ENCODE data around the gene SBF2. TPM values are rescaled to one million over a fixed set of nuclear protein-coding genes. Genes with fewer than 3 reads are reported as not detected.

Gene SBF2
- total RNA-seq, 1 experiment from 2014 or later = 31.3 TPM

GRCh38 chr11:9736365-9736764 lies 557.7 kb downstream of the SBF2 start:
- intact Hi-C loops (cut with micrococcal nuclease) = no loop called here
- ChIA-PET CTCF (no interaction called here), POLR2A (ENCODE audit: unreplicated experiment) (no interaction called here)
- Histone ChIP-seq H3K4me2 (ENCODE audit: low read length) (no peak overlapping the region), H2AFZ (ENCODE audit: low read length) (no peak overlapping the region), H3F3A (ENCODE audit: low read length, unreplicated experiment) (peaks cover 3% of the 10 kb centered on the region), H3K9ac (ENCODE audit: low read length) (no peak overlapping the region), H3K27ac (ENCODE audit: low read length) (no peak overlapping the region), H3K4me3 (ENCODE audit: low read length) (no peak overlapping the region), H3K79me2 (ENCODE audit: low read length) (no peaks in the 10 kb centered on the region), H3K9me3 (ENCODE audit: low read length) (peaks cover 8% of the 10 kb centered on the region; the same call in 1 of the 2 replicates), H3K36me3 (ENCODE audit: low read depth, low read length) (peaks cover 22% of the 10 kb centered on the region), H4K20me1 (ENCODE audit: low read length) (no peaks in the 10 kb centered on the region), H3K9me2 (replicated peaks; ENCODE audit: low read length) (no peaks in the 10 kb centered on the region), H3K27me3 (ENCODE audit: low read length) (no peaks in the 10 kb centered on the region), H3K4me1 (ENCODE audit: insufficient read depth, low read length) (peaks cover 13% of the 10 kb centered on the region)
- TF ChIP-seq EZH2 (IDR thresholded peaks at IDR 0.05; ENCODE audit: low read length, unreplicated experiment) = no peak
- TF ChIP-seq, protein P1, sequence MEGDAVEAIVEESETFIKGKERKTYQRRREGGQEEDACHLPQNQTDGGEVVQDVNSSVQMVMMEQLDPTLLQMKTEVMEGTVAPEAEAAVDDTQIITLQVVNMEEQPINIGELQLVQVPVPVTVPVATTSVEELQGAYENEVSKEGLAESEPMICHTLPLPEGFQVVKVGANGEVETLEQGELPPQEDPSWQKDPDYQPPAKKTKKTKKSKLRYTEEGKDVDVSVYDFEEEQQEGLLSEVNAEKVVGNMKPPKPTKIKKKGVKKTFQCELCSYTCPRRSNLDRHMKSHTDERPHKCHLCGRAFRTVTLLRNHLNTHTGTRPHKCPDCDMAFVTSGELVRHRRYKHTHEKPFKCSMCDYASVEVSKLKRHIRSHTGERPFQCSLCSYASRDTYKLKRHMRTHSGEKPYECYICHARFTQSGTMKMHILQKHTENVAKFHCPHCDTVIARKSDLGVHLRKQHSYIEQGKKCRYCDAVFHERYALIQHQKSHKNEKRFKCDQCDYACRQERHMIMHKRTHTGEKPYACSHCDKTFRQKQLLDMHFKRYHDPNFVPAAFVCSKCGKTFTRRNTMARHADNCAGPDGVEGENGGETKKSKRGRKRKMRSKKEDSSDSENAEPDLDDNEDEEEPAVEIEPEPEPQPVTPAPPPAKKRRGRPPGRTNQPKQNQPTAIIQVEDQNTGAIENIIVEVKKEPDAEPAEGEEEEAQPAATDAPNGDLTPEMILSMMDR (conservative IDR thresholded peaks at IDR 0.05; ENCODE audit: low read depth, low read length) = no peak
- TF ChIP-seq EZH2phosphoT487 (IDR thresholded peaks at IDR 0.05; ENCODE audit: borderline replicate concordance, low read length) = no peak
- BruUV-seq (replicated peaks) = no TSS peak
- no peak for DNase-seq
- peak; percentile 45; the same call in 1 of the 2 replicates for ATAC-seq

GRCh38 chr11:9735919-9736318 lies 558.1 kb downstream of the SBF2 start:
- Histone ChIP-seq H3K9me2 (replicated peaks; ENCODE audit: low read length) (no peaks in the 10 kb centered on the region), H3K4me3 (ENCODE audit: low read length) (no peak overlapping the region), H3K27me3 (ENCODE audit: low read length) (no peaks in the 10 kb centered on the region), H3K27ac (ENCODE audit: low read length) (no peak overlapping the region), H4K20me1 (ENCODE audit: low read length) (no peaks in the 10 kb centered on the region), H3K36me3 (ENCODE audit: low read depth, low read length) (peaks cover 22% of the 10 kb centered on the region), H3F3A (ENCODE audit: low read length, unreplicated experiment) (peaks cover 3% of the 10 kb centered on the region), H3K9me3 (ENCODE audit: low read length) (peaks cover 8% of the 10 kb centered on the region; the same call in 1 of the 2 replicates), H3K79me2 (ENCODE audit: low read length) (no peaks in the 10 kb centered on the region), H3K4me1 (ENCODE audit: insufficient read depth, low read length) (peaks cover 13% of the 10 kb centered on the region), H2AFZ (ENCODE audit: low read length) (no peak overlapping the region), H3K9ac (ENCODE audit: low read length) (no peak overlapping the region), H3K4me2 (ENCODE audit: low read length) (no peak overlapping the region)
- CTCF ChIA-PET = no interaction called here
- intact Hi-C loops (cut with micrococcal nuclease) = no loop called here
- BruUV-seq (replicated peaks) = no TSS peak
- no peak for DNase-seq
- no peak for ATAC-seq
- TF ChIP-seq EZH2 (IDR thresholded peaks at IDR 0.05; ENCODE audit: low read length, unreplicated experiment) = no peak
- no peak for TF ChIP-seq EZH2phosphoT487 (IDR thresholded peaks at IDR 0.05; ENCODE audit: borderline replicate concordance, low read length)
- TF ChIP-seq, protein P1 (conservative IDR thresholded peaks at IDR 0.05; ENCODE audit: low read depth, low read length) = no peak
- POLR2A ChIA-PET (ENCODE audit: unreplicated experiment) = no interaction called here

DNA sequence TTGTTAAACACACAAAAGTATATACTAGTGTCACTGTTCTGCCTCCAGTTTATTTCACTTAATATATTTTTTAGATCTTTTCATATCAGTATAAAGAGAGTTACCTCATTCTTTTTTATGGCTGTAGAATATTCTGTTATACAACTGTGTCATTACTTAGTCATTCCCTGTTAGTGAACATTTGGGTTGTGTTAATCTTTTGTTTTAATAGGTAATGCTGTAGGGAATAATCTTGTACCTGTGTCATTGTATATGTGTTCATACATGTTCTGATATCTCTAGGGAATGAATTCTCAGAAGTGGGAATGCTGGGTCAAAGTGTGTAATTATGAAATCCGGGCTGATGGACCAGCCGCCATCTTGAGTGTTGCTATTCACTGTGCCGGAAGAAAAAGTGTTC lies 558.8 kb downstream of the SBF2 start:
- no peak overlapping the region for H2AFZ ChIP-seq (ENCODE audit: low read length)
- H3K9me2 ChIP-seq (replicated peaks; ENCODE audit: low read length) = no peaks in the 10 kb centered on the region
- BruUV-seq (replicated peaks) = no TSS peak
- CTCF ChIA-PET = no interaction called here
- no peak overlapping the region for H3K9ac ChIP-seq (ENCODE audit: low read length)
- H3F3A ChIP-seq (ENCODE audit: low read length, unreplicated experiment) = no peaks in the 10 kb centered on the region
- H3K9me3 ChIP-seq (ENCODE audit: low read length) = peaks cover 8% of the 10 kb centered on the region; the same call in 1 of the 2 replicates
- no peak overlapping the region for H3K4me3 ChIP-seq (ENCODE audit: low read length)
- no peaks in the 10 kb centered on the region for H4K20me1 ChIP-seq (ENCODE audit: low read length)
- POLR2A ChIA-PET (ENCODE audit: unreplicated experiment) = interaction anchor here (0.5 kb wide), 1 partner anchor 72 kb away, joined by 3 read pairs; the partner anchor contains the start of gene SWAP70
- peaks cover 8% of the 10 kb centered on the region for H3K4me1 ChIP-seq (ENCODE audit: insufficient read depth, low read length)
- intact Hi-C loops (cut with micrococcal nuclease) = no loop called here
- no peak for DNase-seq
- no peak for TF ChIP-seq EZH2 (IDR thresholded peaks at IDR 0.05; ENCODE audit: low read length, unreplicated experiment)
- TF ChIP-seq, protein P1 (conservative IDR thresholded peaks at IDR 0.05; ENCODE audit: low read depth, low read length) = no peak
- TF ChIP-seq EZH2phosphoT487 (IDR thresholded peaks at IDR 0.05; ENCODE audit: borderline replicate concordance, low read length) = no peak
- no peaks in the 10 kb centered on the region for H3K27me3 ChIP-seq (ENCODE audit: low read length)
- H3K27ac ChIP-seq (ENCODE audit: low read length) = no peak overlapping the region
- H3K36me3 ChIP-seq (ENCODE audit: low read depth, low read length) = peaks cover 22% of the 10 kb centered on the region
- no peak for ATAC-seq
- no peak overlapping the region for H3K4me2 ChIP-seq (ENCODE audit: low read length)
- H3K79me2 ChIP-seq (ENCODE audit: low read length) = no peaks in the 10 kb centered on the region
